Putamen (tissue), 1 donor: ENCODE measurements around the gene ATF6.
"Not testable (repeated sequence)": the region's sequence is repeated elsewhere in the genome, so short reads cannot be mapped to it uniquely, and the experiment has no call there.

Experiments used
- DNase-seq: peaks from one replicate; pipeline ENCODE4 v3.0.0-alpha.2; 2016; ENCODE audit warnings: low spot score

Gene ATF6

GRCh38 chr1:161766102-161766981 lies at the start of gene ATF6:
Gene ATF6, plus strand, starts transcription at chr1:161766320. Its CDS starts 41 bp downstream, at chr1:161766361.
- DNase-seq, result peak; percentile 89

- no peak for DNase-seq
Observed at GRCh38 chr1:161718559-161719324, 47.4 kb upstream of the ATF6 start.

- DNase-seq, result no peak
Observed at GRCh38 chr1:161719325-161719611, 46.9 kb upstream of the ATF6 start.

GRCh38 chr1:161720422-161720821 lies 45.7 kb upstream of the ATF6 start:
- DNase-seq, result no peak

- DNase-seq, result no peak
Observed at GRCh38 chr1:161720956-161721737, 45.0 kb upstream of the ATF6 start, which contains the start of gene FCRLB. Gene FCRLB, plus strand, starts transcription at chr1:161721544. Its CDS starts 1,129 bp downstream, at chr1:161722673.

GRCh38 chr1:161721738-161722343 lies 44.3 kb upstream of the ATF6 start:
- no peak for DNase-seq

GRCh38 chr1:161722406-161722805 lies 43.7 kb upstream of the ATF6 start:
- DNase-seq, result no peak

- DNase-seq, result no peak
Observed at GRCh38 chr1:161723459-161724141, 42.5 kb upstream of the ATF6 start.

- DNase-seq, result not testable (repeated sequence)
Observed at GRCh38 chr1:161725258-161725907, 40.7 kb upstream of the ATF6 start.

GRCh38 chr1:161725908-161726472 lies 40.1 kb upstream of the ATF6 start:
- DNase-seq, result no peak

GRCh38 chr1:161726473-161727255 lies 39.5 kb upstream of the ATF6 start:
- peak; percentile 42 for DNase-seq

- no peak for DNase-seq
Observed at GRCh38 chr1:161727256-161727924, 38.7 kb upstream of the ATF6 start.

GRCh38 chr1:161728376-161729226 lies 37.5 kb upstream of the ATF6 start:
- no peak for DNase-seq

GRCh38 chr1:161730050-161730564 lies 36.0 kb upstream of the ATF6 start:
- no peak for DNase-seq

- no peak for DNase-seq
Observed at GRCh38 chr1:161731241-161731640, 34.9 kb upstream of the ATF6 start.

- DNase-seq, result no peak
Observed at GRCh38 chr1:161731981-161732718, 34.0 kb upstream of the ATF6 start.

GRCh38 chr1:161733526-161733925 lies 32.6 kb upstream of the ATF6 start:
- no peak for DNase-seq
